ENCODE data around the gene ZKSCAN4.

Gene ZKSCAN4

GRCh38 chr6:28252009-28252975, at the start of gene ZKSCAN4:
ZKSCAN4 (minus strand) TSS chr6:28252269; CDS start chr6:28251980, 289 bp downstream.
- peak; percentile 55 to 57 for DNase-seq (ENCODE audit: low read depth in 1 of 2, low spot score in 1 of 2)

- DNase-seq (ENCODE audit: low read depth in 1 of 2, low spot score in 1 of 2) = no peak
These were observed 44.5 kb upstream of the ZKSCAN4 start for GRCh38 chr6:28296520-28297060.

DNA sequence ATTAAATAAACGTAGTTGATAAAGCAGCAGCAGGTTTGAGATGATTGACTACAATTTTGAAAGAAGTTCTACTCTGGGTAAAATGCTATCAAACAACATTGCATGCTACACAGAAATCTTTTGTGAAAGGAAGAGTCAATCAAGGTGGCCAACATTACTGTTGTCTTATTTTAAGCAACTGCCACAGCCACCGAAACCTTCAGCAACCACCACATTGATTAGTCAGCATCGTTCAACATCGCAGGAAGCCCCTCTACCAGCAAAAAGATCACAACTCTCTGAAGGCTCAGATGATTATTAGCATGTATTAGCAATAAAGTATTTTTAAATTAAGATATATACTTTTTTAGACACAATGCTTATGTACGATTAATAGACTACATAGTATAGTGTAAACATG, 43.3 kb upstream of the ZKSCAN4 start:
- DNase-seq (ENCODE audit: low read depth in 1 of 2, low spot score in 1 of 2) = no peak

DNA sequence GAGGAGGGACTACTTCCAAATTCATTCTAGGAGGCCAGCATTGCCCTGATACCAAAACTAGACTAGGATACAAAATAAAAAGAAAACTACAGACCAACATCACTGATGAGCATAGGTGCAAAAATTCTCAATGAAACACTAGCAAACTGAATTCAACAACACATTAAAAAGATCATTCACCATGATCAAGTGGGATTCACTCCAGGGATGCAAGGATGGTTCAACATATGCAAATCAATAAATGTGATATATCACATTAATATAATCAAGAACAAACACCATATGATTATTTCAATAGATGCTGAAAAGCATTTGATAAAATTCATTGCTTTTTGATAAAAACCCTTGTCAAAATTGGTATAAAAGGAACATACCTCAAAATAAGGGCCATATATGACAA, 39.5 kb upstream of the ZKSCAN4 start:
- no peak for DNase-seq (ENCODE audit: low read depth in 1 of 2, low spot score in 1 of 2)

GRCh38 chr6:28282926-28283325, 30.9 kb upstream of the ZKSCAN4 start:
- no peak for DNase-seq (ENCODE audit: low read depth in 1 of 2, low spot score in 1 of 2)

DNA sequence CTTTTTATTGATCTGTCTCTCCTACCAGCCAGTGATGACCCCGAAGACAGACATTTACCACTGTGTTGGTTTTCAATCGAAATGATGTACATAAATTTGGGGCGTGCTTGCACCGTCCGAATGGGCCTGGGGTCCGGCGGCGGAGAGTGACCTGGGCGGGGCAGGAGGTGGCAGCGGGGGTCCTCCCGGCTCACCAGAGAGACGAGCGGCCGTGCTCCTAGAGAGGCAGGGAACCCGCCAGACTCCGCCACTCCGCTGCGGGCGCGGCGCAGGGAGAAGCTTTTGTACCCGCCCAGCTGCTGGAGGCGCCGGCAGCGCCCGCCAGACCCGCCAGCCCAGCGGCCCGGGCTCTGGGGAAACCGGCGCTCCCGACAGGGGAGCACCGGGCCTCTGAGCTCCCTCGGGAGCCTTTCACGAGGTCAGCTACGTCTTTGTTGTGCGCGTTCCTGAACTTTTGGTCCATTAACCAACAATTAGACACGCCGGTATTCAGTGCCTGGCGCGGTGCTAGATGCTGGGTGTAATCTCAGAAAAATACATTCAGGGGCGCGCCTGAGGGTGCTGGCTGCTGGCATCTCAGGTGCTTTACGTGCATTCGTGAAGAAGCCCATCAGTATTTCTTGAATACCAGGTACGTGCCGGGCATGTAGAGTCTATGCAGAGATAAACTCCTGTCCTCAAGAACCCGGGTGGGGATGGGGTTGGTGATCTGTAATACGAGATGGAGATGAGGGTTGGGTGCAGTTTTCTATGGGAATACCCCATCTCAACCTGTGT, 29.4 kb upstream of the ZKSCAN4 start, which contains the start of gene PGBD1:
Gene PGBD1, plus strand, starts transcription at position 285 of the 777 bp plus-strand sequence. CDS start 2,242 bp downstream, outside the sequence.
- DNase-seq (ENCODE audit: low read depth in 1 of 2, low spot score in 1 of 2) = peak in 1 of 2 donors; percentile 36

DNA sequence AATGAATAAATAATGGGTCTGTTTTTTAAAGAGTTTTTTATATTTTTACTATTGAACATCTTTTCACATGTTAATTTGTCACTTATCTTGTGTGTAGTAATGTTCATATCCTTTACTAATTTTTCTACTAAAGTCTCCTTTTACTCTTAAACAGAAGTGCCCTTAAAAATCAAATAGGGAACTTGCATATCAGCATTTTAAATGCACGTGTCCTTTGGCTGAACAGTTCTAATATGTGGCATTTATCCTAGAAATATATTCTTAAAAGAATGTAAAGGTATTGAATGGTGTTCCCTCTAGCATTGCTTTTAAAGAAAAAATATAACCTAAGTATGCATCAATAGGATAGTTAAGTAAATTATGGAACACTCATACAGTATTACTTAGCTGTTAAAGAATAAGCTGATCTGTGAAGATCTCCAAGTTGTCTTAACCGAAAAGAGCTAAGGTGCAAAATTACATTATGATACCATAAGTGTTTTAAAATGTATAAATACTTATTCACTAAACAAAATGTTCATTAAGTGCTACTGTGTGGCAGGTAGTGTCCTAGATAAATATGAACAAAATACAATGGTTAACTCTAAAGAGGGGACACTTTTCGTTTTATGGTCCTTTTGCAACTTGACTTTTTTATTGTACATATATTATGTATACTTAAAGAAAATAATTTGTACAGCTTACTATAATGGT, 28.7 kb upstream of the ZKSCAN4 start:
- DNase-seq (ENCODE audit: low read depth in 1 of 2, low spot score in 1 of 2) = no peak

DNA sequence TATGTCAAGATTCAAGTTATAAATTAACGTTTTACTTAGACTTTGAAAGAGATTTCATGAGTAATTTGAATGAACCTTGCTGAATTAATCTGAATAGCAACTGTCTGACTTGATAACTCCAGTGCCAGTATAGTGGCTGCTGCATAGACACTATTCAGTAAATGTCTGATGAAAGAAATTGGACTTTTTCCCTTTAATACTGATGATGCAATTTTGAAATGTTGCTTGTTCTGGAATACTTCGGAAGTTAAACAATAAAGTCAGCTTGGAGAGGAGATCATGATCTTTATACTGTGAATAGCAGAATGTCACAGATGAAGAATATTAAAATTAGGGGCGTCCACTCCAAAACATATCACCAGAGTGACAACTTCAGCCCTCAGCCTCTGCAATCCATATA, 25.7 kb upstream of the ZKSCAN4 start:
- no peak for DNase-seq (ENCODE audit: low read depth in 1 of 2, low spot score in 1 of 2)

DNA sequence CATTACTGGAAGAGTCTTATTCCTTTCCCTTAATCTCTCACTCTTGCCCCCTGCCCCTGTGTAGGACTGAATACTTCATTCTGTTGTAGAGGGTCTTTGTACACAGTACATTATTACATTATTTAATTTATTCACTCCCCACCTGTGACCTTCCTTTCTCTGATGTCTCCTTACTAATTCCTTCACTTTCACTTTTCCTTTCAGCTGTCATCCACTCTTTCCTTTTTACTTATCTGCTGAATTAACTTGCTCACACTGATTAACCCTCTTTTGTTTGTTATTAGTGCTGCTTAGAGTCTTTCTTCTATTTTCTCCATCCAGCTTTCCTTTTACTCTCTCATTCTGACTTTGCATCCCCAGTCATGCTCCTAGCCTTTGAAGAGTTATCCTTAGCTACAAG, 22.8 kb upstream of the ZKSCAN4 start:
- no peak for DNase-seq (ENCODE audit: low read depth in 1 of 2, low spot score in 1 of 2)

DNA sequence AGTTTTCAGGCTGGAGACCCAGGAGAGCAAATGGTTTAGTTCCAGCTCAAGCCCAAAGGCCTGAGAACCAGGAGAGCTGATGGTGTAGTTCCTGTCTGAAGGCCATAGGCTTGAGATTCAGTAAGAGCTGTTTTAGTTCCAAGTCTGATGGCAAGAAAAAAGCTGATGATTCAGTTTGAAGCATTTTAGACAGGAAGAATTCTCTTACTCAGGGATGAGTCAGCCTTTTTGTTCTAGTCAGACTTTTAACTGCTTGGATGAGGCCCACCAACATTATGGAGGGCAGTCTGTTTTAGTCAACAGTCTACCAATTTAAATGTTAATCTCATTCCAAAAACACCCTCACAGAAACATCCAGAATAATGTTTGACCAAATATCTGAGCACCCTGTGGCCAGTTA, 17.4 kb upstream of the ZKSCAN4 start:
- no peak for DNase-seq (ENCODE audit: low read depth in 1 of 2, low spot score in 1 of 2)

GRCh38 chr6:28267695-28268059, 15.6 kb upstream of the ZKSCAN4 start:
- DNase-seq (ENCODE audit: low read depth in 1 of 2, low spot score in 1 of 2) = no peak

DNA sequence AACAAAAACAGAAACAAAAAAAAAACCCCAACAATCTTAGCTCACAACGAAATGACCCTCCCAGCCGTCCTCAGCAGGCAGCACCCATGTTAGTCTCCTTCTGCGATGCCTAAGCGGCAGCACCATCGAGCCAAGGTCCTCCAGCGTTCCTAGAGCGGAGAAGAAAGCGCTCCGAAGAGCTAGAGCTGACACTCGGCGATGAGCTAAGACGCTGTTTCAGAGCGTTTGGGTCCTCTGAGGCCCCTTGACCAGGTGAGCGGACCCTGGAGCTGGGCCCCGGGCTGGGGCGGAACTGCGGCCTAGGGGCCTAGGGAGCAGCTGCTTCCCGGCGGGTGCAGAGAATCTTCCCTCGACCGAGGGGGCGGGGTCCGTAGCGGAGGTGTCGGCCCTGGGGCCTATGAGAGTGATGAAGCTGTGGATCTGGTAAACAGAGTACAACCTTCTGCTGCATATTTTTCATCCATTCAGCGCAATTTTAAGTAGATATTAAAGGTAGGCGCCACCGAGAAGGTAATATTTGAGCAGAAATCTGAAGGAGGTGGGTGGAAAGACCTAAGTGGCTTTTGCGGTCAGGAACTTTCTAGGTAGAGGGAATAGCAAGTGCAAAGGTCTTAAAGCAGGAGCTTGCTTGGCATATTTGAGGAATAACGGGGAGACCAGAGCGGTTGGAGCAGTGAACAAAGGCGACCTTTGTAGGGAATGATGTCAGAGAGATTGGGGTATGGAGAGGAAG, 15.1 kb upstream of the ZKSCAN4 start, which contains the start of gene ZSCAN26:
Gene ZSCAN26, plus strand, starts transcription at position 182 of the 733 bp plus-strand sequence. CDS start 4,777 bp downstream, outside the sequence.
- peak; percentile 70 to 80 for DNase-seq (ENCODE audit: low read depth in 1 of 2, low spot score in 1 of 2)

DNA sequence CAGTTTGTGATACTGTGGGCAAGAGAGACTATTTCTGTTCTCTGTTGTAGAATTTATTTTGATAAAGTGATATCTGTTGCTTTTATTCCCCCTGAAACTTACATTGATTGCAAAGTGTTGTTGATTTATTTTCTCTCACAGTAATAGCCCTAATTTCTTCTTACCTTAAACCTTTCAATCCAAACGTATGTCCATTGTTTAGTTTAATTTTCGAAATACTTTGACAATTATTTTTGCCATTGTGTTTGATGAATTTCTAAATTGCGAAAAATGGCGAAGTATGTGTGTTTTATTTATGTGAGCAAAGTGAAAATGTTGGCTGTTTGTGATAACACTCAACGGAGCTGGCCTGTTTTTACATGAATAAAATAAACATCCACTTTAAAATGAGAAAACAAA, 14.5 kb upstream of the ZKSCAN4 start:
- no peak for DNase-seq (ENCODE audit: low read depth in 1 of 2, low spot score in 1 of 2)

GRCh38 chr6:28264834-28265401, 12.8 kb upstream of the ZKSCAN4 start:
- no peak for DNase-seq (ENCODE audit: low read depth in 1 of 2, low spot score in 1 of 2)

DNA sequence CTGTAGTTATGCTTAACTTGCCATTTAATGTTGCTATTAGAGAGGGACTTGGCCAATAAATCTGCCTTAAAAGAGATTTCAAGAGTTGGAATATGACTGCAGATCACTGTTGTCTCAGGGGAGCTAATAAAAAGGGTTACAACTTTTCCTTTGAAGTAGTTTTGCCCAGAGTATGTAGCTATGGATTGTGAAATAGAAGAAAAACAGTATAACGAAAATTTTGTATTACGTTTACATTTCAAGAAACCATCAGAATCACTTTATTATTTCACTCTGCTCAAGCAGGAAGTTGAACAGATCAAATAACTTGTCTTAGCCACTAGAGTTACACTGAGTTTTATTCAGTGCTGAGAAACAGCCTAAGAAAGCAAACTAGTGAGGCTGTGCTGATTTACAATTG, 11.9 kb upstream of the ZKSCAN4 start:
- DNase-seq (ENCODE audit: low read depth in 1 of 2, low spot score in 1 of 2) = no peak

DNA sequence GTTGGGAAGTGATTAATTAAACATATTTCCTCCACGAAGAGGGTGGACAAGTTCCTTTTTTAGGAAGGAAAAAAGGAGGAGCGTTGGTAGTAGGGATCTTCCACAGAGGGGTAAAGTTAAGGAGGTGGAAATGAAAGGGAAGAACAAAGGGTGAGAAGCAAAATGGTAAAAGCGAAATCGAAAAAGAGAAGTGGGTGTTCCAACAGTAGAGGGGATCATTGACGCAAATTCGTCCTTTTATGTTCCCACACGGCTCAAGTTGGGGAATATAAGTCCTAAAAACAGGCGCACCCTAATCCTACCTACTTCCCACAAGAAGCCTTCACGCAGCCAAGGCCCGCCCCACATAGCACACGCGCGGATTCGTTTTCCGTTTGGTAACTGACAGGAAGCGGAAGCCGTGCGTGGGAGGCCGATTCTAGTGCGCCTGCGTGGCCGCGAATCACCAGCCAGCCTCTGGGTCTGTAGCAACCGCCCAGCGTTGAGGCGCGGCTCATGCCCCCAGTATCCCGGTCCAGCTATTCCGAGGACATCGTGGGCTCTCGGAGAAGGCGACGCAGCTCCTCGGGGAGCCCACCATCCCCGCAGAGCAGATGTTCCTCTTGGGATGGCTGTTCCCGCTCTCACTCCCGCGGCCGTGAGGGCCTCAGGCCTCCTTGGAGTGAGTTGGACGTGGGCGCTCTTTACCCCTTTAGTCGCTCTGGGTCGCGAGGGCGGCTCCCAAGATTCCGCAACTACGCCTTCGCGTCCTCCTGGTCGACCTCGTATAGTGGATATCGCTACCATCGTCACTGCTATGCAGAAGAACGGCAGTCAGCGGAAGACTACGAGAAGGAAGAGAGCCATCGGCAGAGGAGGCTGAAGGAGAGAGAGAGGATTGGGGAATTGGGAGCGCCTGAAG, 7.1 kb upstream of the ZKSCAN4 start, which contains the start of gene NKAPL:
Gene NKAPL, plus strand, starts transcription at position 421 of the 901 bp plus-strand sequence. Its CDS starts 75 bp downstream, at position 496.
- DNase-seq (ENCODE audit: low read depth in 1 of 2, low spot score in 1 of 2) = peak in 1 of 2 donors; percentile 45

GRCh38 chr6:28257042-28257441, 5.0 kb upstream of the ZKSCAN4 start:
- no peak for DNase-seq (ENCODE audit: low read depth in 1 of 2, low spot score in 1 of 2)

DNA sequence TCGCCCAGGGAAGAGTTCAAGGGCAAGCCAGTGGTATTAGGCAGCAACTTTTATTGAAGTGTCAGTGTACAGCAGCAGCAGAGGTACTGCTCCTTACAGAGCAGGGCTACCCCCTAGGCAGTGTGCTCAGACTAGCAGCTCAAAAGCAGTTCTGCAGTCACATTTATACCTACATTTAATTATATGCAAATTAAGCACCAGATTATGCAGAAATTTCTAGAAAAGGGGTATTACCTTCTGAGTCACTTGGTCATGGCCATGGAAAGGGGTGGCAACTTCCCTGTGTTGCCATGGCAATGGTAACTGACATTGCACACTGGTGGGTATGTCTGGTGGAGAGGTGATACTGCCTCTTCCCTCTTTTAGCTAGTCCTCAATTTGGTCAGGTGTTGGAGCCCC, 2.1 kb upstream of the ZKSCAN4 start:
- no peak for DNase-seq (ENCODE audit: low read depth in 1 of 2, low spot score in 1 of 2)

- no peak for DNase-seq (ENCODE audit: low read depth in 1 of 2, low spot score in 1 of 2)
These were observed 434 bp downstream of the ZKSCAN4 start for GRCh38 chr6:28251661-28252008.
